CD4-positive, CD25-positive, alpha-beta regulatory T cell (primary cell): ENCODE measurements around the gene GABBR2. TPM values are rescaled to one million over a fixed set of nuclear protein-coding genes. Genes with fewer than 3 reads are reported as not detected.

Source experiments
- ATAC-seq, 2 donors: fragments of 150-1000 bp; cut with Tn5 transposase; one replicate each; pipeline ENCODE4 v1.10.0; 2021; ENCODE audit warnings: low read depth in 2 of 2, moderate number of reproducible peaks in 2 of 2, moderate library complexity in 1 of 2
- DNase-seq, 3 donors: peaks; one replicate each; pipeline versions ENCODE4 v3.0.0 to v3.0.0-alpha.2; 2012 to 2022; ENCODE audit warnings: mixed read lengths in 1 of 3
- H3K27ac ChIP-seq: one replicate; pipeline ENCODE4 v1.7.0; 2013; ENCODE audit warnings: mild to moderate bottlenecking, low read length; ENCODE audit not compliant: insufficient read depth, poor library complexity, severe bottlenecking
- H3K27me3 ChIP-seq: one replicate; pipeline ENCODE4 v1.7.0; 2013; ENCODE audit warnings: low read length; ENCODE audit not compliant: control insufficient read depth, insufficient read depth
- H3K36me3 ChIP-seq: one replicate; pipeline ENCODE4 v1.7.0; 2013; ENCODE audit warnings: mild to moderate bottlenecking, low read length, moderate library complexity; ENCODE audit not compliant: control insufficient read depth, insufficient read depth
- H3K4me1 ChIP-seq: 2 replicates; pipeline ENCODE4 v1.7.0; 2013; ENCODE audit warnings: mild to moderate bottlenecking, low read length; ENCODE audit not compliant: insufficient read depth, control insufficient read depth, poor library complexity, severe bottlenecking
- H3K4me3 ChIP-seq: one replicate; pipeline ENCODE4 v1.7.0; 2013; ENCODE audit warnings: low read depth, mild to moderate bottlenecking, low read length, moderate library complexity
- H3K9me3 ChIP-seq, 2 experiments: 1 replicate in 1 of 2; 2 replicates in 1 of 2; pipeline ENCODE4 v1.7.0; 2013; ENCODE audit warnings: low read length in 2 of 2, mild to moderate bottlenecking in 1 of 2, moderate library complexity in 1 of 2; ENCODE audit not compliant: control insufficient read depth in 2 of 2
- H3K27ac Mint-ChIP-seq, 3 donors: one replicate each; pipeline ENCODE4 v1.8.0; 2020 to 2022; ENCODE audit warnings: mild to moderate bottlenecking in 3 of 3, mixed read lengths in 3 of 3, moderate library complexity in 2 of 3
- H3K27me3 Mint-ChIP-seq: one replicate; pipeline ENCODE4 v1.8.0; 2022; ENCODE audit warnings: mild to moderate bottlenecking, mixed read lengths
- H3K36me3 Mint-ChIP-seq: one replicate; pipeline ENCODE4 v1.8.0; 2020; ENCODE audit warnings: mixed read lengths
- H3K4me1 Mint-ChIP-seq, 4 donors: one replicate each; pipeline ENCODE4 v1.8.0; 2020 to 2022; ENCODE audit warnings: mixed read lengths in 4 of 4, mild to moderate bottlenecking in 1 of 4
- H3K4me3 Mint-ChIP-seq, 4 donors: one replicate each; pipeline ENCODE4 v1.8.0; 2020 to 2022; ENCODE audit warnings: mild to moderate bottlenecking in 4 of 4, mixed read lengths in 4 of 4, moderate library complexity in 3 of 4
- H3K9me3 Mint-ChIP-seq, 7 donors: one replicate each; pipeline ENCODE4 v1.8.0; 2020 to 2022; ENCODE audit warnings: mixed read lengths in 7 of 7, mild to moderate bottlenecking in 3 of 7, moderate library complexity in 2 of 7
- polyA plus RNA-seq, 4 donors: library from polyadenylated mRNA; unstranded; fragments of 300-500 nt; fragmentation: Illumina TruSeq; gene quantifications; one replicate each; pipeline ENCODE4 v1.2.3, GENCODE V29; 2021
- total RNA-seq: library from RNA; stranded (reverse); gene quantifications from one replicate; pipeline ENCODE4 v1.2.3, GENCODE V29; 2022

GABBR2 gene
- total and polyA plus RNA-seq, 5 donors from 2014 or later: not detected

GRCh38 chr9:98743329-98743728 is 34.6 kb upstream of the GABBR2 start:
- Histone ChIP-seq H3K4me3 (no peak overlapping the region), H3K9me3 (no peaks in the 10 kb centered on the region), H3K27me3 (no peaks in the 10 kb centered on the region), H3K4me1 (no peaks in the 10 kb centered on the region), H3K27ac (no peak overlapping the region), H3K36me3 (peaks cover 3% of the 10 kb centered on the region)
- Mint-ChIP-seq H3K27ac (no peak overlapping the region), H3K4me1 (no peaks in the 10 kb centered on the region), H3K27me3 (no peaks in the 10 kb centered on the region), H3K9me3 (peaks cover 0 to 6% (median 0%) of the 10 kb centered on the region in 7 donors), H3K36me3 (peaks cover 49% of the 10 kb centered on the region), H3K4me3 (no peak overlapping the region)
- ATAC-seq (no peak), DNase-seq (no peak)

GRCh38 chr9:98742325-98743280 is 33.9 kb upstream of the GABBR2 start:
- Mint-ChIP-seq H3K36me3 (peaks cover 51% of the 10 kb centered on the region), H3K4me1 (peaks cover 0 to 1% (median 0%) of the 10 kb centered on the region in 4 donors), H3K27ac (no peak overlapping the region), H3K27me3 (no peaks in the 10 kb centered on the region), H3K9me3 (peaks cover 0 to 6% (median 0%) of the 10 kb centered on the region in 7 donors), H3K4me3 (no peak overlapping the region)
- DNase-seq: no peak
- H3K4me1 ChIP-seq: no peaks in the 10 kb centered on the region
- no peak overlapping the region for H3K4me3 ChIP-seq
- H3K27ac ChIP-seq: no peak overlapping the region
- peaks cover 3% of the 10 kb centered on the region for H3K36me3 ChIP-seq
- ATAC-seq: no peak
- no peaks in the 10 kb centered on the region for H3K27me3 ChIP-seq
- H3K9me3 ChIP-seq: no peaks in the 10 kb centered on the region

- H3K4me1 ChIP-seq: no peaks in the 10 kb centered on the region
- H3K36me3 ChIP-seq: peaks cover 3% of the 10 kb centered on the region
- Mint-ChIP-seq H3K9me3 (peaks cover 0 to 6% (median 0%) of the 10 kb centered on the region in 7 donors), H3K27ac (no peak overlapping the region), H3K4me3 (no peak overlapping the region), H3K36me3 (peaks cover 55% of the 10 kb centered on the region), H3K4me1 (peaks cover 0 to 1% (median 0%) of the 10 kb centered on the region in 4 donors), H3K27me3 (no peaks in the 10 kb centered on the region)
- H3K9me3 ChIP-seq: no peaks in the 10 kb centered on the region
- DNase-seq (no peak), ATAC-seq (no peak)
- H3K4me3 ChIP-seq: no peak overlapping the region
- H3K27me3 ChIP-seq: no peaks in the 10 kb centered on the region
- H3K27ac ChIP-seq: no peak overlapping the region
These were observed 31.6 kb upstream of the GABBR2 start for GRCh38 chr9:98740226-98740881.

GRCh38 chr9:98738741-98739140 is 30.0 kb upstream of the GABBR2 start:
- Histone ChIP-seq H3K27me3 (no peaks in the 10 kb centered on the region), H3K4me1 (no peaks in the 10 kb centered on the region), H3K4me3 (no peak overlapping the region), H3K9me3 (no peaks in the 10 kb centered on the region), H3K27ac (no peak overlapping the region), H3K36me3 (no peaks in the 10 kb centered on the region)
- Mint-ChIP-seq H3K4me3 (no peak overlapping the region), H3K27me3 (no peaks in the 10 kb centered on the region), H3K36me3 (peaks cover 45% of the 10 kb centered on the region), H3K27ac (no peak overlapping the region), H3K4me1 (peaks cover 0 to 1% (median 0%) of the 10 kb centered on the region in 4 donors), H3K9me3 (peaks cover 0 to 6% (median 0%) of the 10 kb centered on the region in 7 donors)
- DNase-seq (no peak), ATAC-seq (no peak)

GRCh38 chr9:98736226-98736625 is 27.5 kb upstream of the GABBR2 start:
- peaks cover 38% of the 10 kb centered on the region for H3K36me3 Mint-ChIP-seq
- no peaks in the 10 kb centered on the region for H3K27me3 ChIP-seq
- H3K9me3 ChIP-seq: no peaks in the 10 kb centered on the region
- no peak overlapping the region for H3K4me3 Mint-ChIP-seq
- H3K4me3 ChIP-seq: no peak overlapping the region
- H3K36me3 ChIP-seq: no peaks in the 10 kb centered on the region
- peaks cover 0 to 6% (median 0%) of the 10 kb centered on the region in 7 donors for H3K9me3 Mint-ChIP-seq
- peaks cover 0 to 3% (median 0%) of the 10 kb centered on the region in 4 donors for H3K4me1 Mint-ChIP-seq
- no peak for DNase-seq
- H3K27ac Mint-ChIP-seq: no peak overlapping the region
- no peaks in the 10 kb centered on the region for H3K27me3 Mint-ChIP-seq
- no peaks in the 10 kb centered on the region for H3K4me1 ChIP-seq
- H3K27ac ChIP-seq: no peak overlapping the region
- ATAC-seq: no peak

- peaks cover 24% of the 10 kb centered on the region for H3K36me3 Mint-ChIP-seq
- Histone ChIP-seq H3K4me3 (no peak overlapping the region), H3K4me1 (no peaks in the 10 kb centered on the region), H3K27ac (no peak overlapping the region), H3K27me3 (no peaks in the 10 kb centered on the region), H3K36me3 (no peaks in the 10 kb centered on the region), H3K9me3 (no peaks in the 10 kb centered on the region)
- DNase-seq (no peak), ATAC-seq (no peak)
- H3K9me3 Mint-ChIP-seq: no peaks in the 10 kb centered on the region
- H3K27ac Mint-ChIP-seq: no peak overlapping the region
- H3K4me1 Mint-ChIP-seq: peaks cover 0 to 2% (median 0%) of the 10 kb centered on the region in 4 donors
- peak overlapping the region in 1 of 4 donors; percentile 1 for H3K4me3 Mint-ChIP-seq
- no peaks in the 10 kb centered on the region for H3K27me3 Mint-ChIP-seq
These were observed 24.1 kb upstream of the GABBR2 start for GRCh38 chr9:98732801-98733200.

GRCh38 chr9:98732091-98732490 is 23.4 kb upstream of the GABBR2 start:
- Mint-ChIP-seq H3K36me3 (peaks cover 19% of the 10 kb centered on the region), H3K4me1 (peaks cover 0 to 2% (median 0%) of the 10 kb centered on the region in 4 donors), H3K27ac (no peak overlapping the region), H3K9me3 (no peaks in the 10 kb centered on the region), H3K4me3 (no peak overlapping the region), H3K27me3 (peaks cover 1% of the 10 kb centered on the region)
- Histone ChIP-seq H3K4me1 (no peaks in the 10 kb centered on the region), H3K36me3 (no peaks in the 10 kb centered on the region), H3K9me3 (no peaks in the 10 kb centered on the region), H3K27me3 (no peaks in the 10 kb centered on the region), H3K27ac (no peak overlapping the region), H3K4me3 (no peak overlapping the region)
- DNase-seq: no peak
- no peak for ATAC-seq
